Measurements from ENCODE around the gene ZEB1.

The ZEB1 gene

DNA sequence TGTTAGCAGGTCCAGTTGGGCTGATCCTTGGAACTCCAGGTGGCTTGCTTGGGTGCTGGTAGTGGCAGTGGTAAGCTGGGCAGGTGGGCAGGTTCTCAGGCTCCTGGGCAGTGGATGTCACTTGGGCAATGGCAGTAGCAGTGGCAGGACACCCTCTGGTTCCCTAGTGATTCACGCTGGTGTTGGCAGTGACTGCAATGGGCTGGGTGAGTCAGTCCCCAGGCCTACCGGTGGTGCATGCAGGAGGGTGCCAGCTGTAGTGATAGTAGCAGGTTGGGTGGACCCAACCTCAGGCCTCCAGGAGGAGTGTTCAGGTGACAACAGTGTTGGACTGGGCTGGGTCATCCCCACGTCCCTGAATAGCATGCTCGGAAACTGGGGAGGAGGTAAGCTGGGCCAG is 189.2 kb downstream of the ZEB1 start:
- WGBS (ENCODE audit: insufficient coverage) = 100% methylated on average over 3 of the region's 4 CpGs
- H3K27me3 ChIP-seq (replicated peaks in 2 of 5; ENCODE audit: control insufficient read depth in 4 of 5, insufficient read depth in 5 of 5, low read length in 4 of 5) = no peaks in the 10 kb centered on the region
- H3K9me3 ChIP-seq (ENCODE audit: control extremely low read depth in 1 of 5, control insufficient read depth in 4 of 5, insufficient read depth in 2 of 5, low read depth in 1 of 5, low read length in 4 of 5) = peaks cover 2 to 53% (median 16%) of the 10 kb centered on the region in 5 experiments
- CTCF ChIA-PET = no interaction called here
- no peak overlapping the region for H3K4me3 ChIP-seq (ENCODE audit: control insufficient read depth in 1 of 7, extremely low read depth in 1 of 7, insufficient read depth in 4 of 7, low read depth in 2 of 7, low read length in 6 of 7)
- no peak for DNase-seq
- H3K27ac ChIP-seq (ENCODE audit: insufficient read depth in 1 of 2, low read depth in 1 of 2, low read length in 2 of 2, poor library complexity in 1 of 2, severe bottlenecking in 2 of 2) = no peak overlapping the region
- peaks cover 9 to 78% (median 36%) of the 10 kb centered on the region in 4 experiments for H3K36me3 ChIP-seq (ENCODE audit: control insufficient read depth in 4 of 4, insufficient read depth in 4 of 4, low read length in 3 of 4)
- H3K4me1 ChIP-seq (ENCODE audit: control extremely low read depth in 1 of 4, control insufficient read depth in 4 of 4, insufficient read depth in 4 of 4, low read length in 3 of 4) = no peaks in the 10 kb centered on the region
- POLR2A ChIA-PET = no interaction called here

DNA sequence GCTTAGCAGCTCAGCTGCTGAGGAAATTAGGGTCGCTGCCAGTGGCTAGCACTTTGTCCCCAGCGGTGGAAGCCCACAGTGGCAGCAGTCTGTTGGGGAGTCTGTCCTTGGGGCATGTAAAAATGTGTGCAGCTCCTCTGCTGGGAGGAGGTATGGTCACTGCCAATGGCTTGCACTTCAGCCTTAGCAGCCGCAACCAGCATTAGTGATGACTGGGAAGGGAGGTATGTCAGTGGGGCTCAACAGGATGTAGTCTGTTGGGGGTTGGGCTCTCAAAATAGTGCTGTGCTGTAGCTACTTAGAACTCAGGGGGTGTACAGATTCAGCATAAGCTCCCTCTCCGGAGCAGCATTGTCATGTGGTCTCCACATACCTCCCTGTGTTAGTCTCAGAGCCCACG is 189.9 kb downstream of the ZEB1 start:
- ChIA-PET CTCF (no interaction called here), POLR2A (no interaction called here)
- no peak for DNase-seq
- Histone ChIP-seq H3K4me1 (ENCODE audit: control extremely low read depth in 1 of 4, control insufficient read depth in 4 of 4, insufficient read depth in 4 of 4, low read length in 3 of 4) (no peaks in the 10 kb centered on the region), H3K36me3 (ENCODE audit: control insufficient read depth in 4 of 4, insufficient read depth in 4 of 4, low read length in 3 of 4) (peaks cover 8 to 74% (median 38%) of the 10 kb centered on the region in 4 experiments), H3K27ac (ENCODE audit: insufficient read depth in 1 of 2, low read depth in 1 of 2, low read length in 2 of 2, poor library complexity in 1 of 2, severe bottlenecking in 2 of 2) (no peak overlapping the region), H3K27me3 (replicated peaks in 2 of 5; ENCODE audit: control insufficient read depth in 4 of 5, insufficient read depth in 5 of 5, low read length in 4 of 5) (no peaks in the 10 kb centered on the region), H3K4me3 (ENCODE audit: control insufficient read depth in 1 of 7, extremely low read depth in 1 of 7, insufficient read depth in 4 of 7, low read depth in 2 of 7, low read length in 6 of 7) (no peak overlapping the region), H3K9me3 (ENCODE audit: control extremely low read depth in 1 of 5, control insufficient read depth in 4 of 5, insufficient read depth in 2 of 5, low read depth in 1 of 5, low read length in 4 of 5) (peaks cover 2 to 48% (median 16%) of the 10 kb centered on the region in 5 experiments)
- 100% methylated on average over 4 of the region's 5 CpGs for WGBS (ENCODE audit: insufficient coverage)

DNA sequence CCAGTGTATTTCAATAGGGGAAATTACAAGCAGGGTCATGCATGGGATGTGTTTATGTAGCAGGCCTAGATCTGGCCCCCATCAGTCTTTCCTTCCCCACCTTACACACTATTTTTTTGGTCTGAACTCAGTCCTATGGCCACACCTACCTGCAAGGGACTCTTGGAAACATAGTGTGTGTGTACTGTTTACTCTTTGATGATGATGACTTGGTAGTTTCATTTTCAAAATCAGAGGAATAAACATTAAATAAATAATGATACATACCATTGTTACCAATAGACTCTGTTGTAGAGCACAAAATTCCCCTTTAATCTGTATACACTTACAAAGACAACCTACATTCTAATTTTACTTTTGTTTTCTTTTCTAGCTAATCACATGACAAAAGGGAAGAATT is 191.0 kb downstream of the ZEB1 start:
- ChIA-PET POLR2A (no interaction called here), CTCF (no interaction called here)
- no peaks in the 10 kb centered on the region for H3K4me1 ChIP-seq (ENCODE audit: control extremely low read depth in 1 of 4, control insufficient read depth in 4 of 4, insufficient read depth in 4 of 4, low read length in 3 of 4)
- H3K4me3 ChIP-seq (ENCODE audit: control insufficient read depth in 1 of 7, extremely low read depth in 1 of 7, insufficient read depth in 4 of 7, low read depth in 2 of 7, low read length in 6 of 7) = no peak overlapping the region
- peaks cover 9 to 75% (median 38%) of the 10 kb centered on the region in 4 experiments for H3K36me3 ChIP-seq (ENCODE audit: control insufficient read depth in 4 of 4, insufficient read depth in 4 of 4, low read length in 3 of 4)
- DNase-seq = no peak
- peaks cover 2 to 37% (median 14%) of the 10 kb centered on the region in 5 experiments for H3K9me3 ChIP-seq (ENCODE audit: control extremely low read depth in 1 of 5, control insufficient read depth in 4 of 5, insufficient read depth in 2 of 5, low read depth in 1 of 5, low read length in 4 of 5)
- H3K27ac ChIP-seq (ENCODE audit: insufficient read depth in 1 of 2, low read depth in 1 of 2, low read length in 2 of 2, poor library complexity in 1 of 2, severe bottlenecking in 2 of 2) = no peak overlapping the region
- H3K27me3 ChIP-seq (replicated peaks in 2 of 5; ENCODE audit: control insufficient read depth in 4 of 5, insufficient read depth in 5 of 5, low read length in 4 of 5) = no peaks in the 10 kb centered on the region

DNA sequence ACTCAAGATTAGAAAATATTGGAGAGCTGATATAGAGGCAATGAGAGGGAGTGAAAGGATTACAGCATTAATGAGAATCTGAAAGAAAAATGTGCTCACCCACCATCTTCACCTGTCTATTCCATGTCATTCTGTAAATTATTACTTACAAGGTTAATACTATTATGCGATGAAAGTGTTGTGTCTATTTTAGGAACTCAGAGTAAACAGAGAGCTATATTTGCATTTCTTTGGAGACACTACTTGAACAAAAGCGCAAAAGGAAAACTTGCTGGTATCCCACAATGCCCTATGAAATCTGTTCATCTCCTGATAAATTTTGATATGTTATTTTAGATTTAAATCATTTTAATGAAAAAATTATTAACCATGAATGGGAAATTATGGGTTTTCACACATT is 196.1 kb downstream of the ZEB1 start:
- Histone ChIP-seq H3K4me3 (ENCODE audit: control insufficient read depth in 1 of 7, extremely low read depth in 1 of 7, insufficient read depth in 4 of 7, low read depth in 2 of 7, low read length in 6 of 7) (no peak overlapping the region), H3K9me3 (ENCODE audit: control extremely low read depth in 1 of 5, control insufficient read depth in 4 of 5, insufficient read depth in 2 of 5, low read depth in 1 of 5, low read length in 4 of 5) (no peaks in the 10 kb centered on the region), H3K36me3 (ENCODE audit: control insufficient read depth in 4 of 4, insufficient read depth in 4 of 4, low read length in 3 of 4) (peaks cover 9 to 52% (median 31%) of the 10 kb centered on the region in 4 experiments), H3K27me3 (replicated peaks in 2 of 5; ENCODE audit: control insufficient read depth in 4 of 5, insufficient read depth in 5 of 5, low read length in 4 of 5) (no peaks in the 10 kb centered on the region), H3K4me1 (ENCODE audit: control extremely low read depth in 1 of 4, control insufficient read depth in 4 of 4, insufficient read depth in 4 of 4, low read length in 3 of 4) (no peaks in the 10 kb centered on the region), H3K27ac (ENCODE audit: insufficient read depth in 1 of 2, low read depth in 1 of 2, low read length in 2 of 2, poor library complexity in 1 of 2, severe bottlenecking in 2 of 2) (no peak overlapping the region)
- CTCF ChIA-PET = interaction anchor here (0.8 kb wide), 1 partner anchor 255 kb away, joined by 3 read pairs; no protein-coding TSS in a partner anchor
- no peak for DNase-seq
- no CpG with 5 or more reads among the region's 2 CpGs for WGBS (ENCODE audit: insufficient coverage)
- POLR2A ChIA-PET = no interaction called here

DNA sequence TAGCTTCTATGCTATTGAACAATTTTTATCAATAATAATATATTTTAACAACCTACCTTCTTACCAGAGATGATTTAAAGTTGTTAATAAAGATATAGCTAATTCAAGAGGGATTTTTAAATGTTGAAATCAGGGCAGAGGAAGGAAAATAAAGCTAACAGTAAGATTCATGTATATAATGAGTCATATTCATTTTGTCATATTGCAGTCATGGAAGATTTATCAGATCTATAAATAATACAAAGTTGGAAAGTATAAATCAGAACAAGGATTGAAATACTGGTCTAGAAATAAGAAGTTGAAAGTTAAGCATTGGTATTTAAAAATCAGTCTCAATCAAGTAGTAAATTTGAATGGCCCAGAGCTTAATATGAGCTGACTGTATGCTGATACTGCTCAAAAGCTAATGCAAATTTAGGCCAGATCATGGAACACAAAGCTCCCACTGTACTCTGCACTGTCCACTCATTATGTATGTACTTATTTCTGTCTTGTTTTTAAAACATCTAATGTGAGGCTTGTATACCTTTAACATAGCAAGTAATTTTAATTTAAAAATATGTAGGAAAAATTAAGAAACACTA is 196.9 kb downstream of the ZEB1 start:
- no peak overlapping the region for H3K4me3 ChIP-seq (ENCODE audit: control insufficient read depth in 1 of 7, extremely low read depth in 1 of 7, insufficient read depth in 4 of 7, low read depth in 2 of 7, low read length in 6 of 7)
- H3K36me3 ChIP-seq (ENCODE audit: control insufficient read depth in 4 of 4, insufficient read depth in 4 of 4, low read length in 3 of 4) = peaks cover 11 to 52% (median 32%) of the 10 kb centered on the region in 4 experiments
- no peak overlapping the region for H3K27ac ChIP-seq (ENCODE audit: insufficient read depth in 1 of 2, low read depth in 1 of 2, low read length in 2 of 2, poor library complexity in 1 of 2, severe bottlenecking in 2 of 2)
- H3K4me1 ChIP-seq (ENCODE audit: control extremely low read depth in 1 of 4, control insufficient read depth in 4 of 4, insufficient read depth in 4 of 4, low read length in 3 of 4) = no peaks in the 10 kb centered on the region
- H3K27me3 ChIP-seq (replicated peaks in 2 of 5; ENCODE audit: control insufficient read depth in 4 of 5, insufficient read depth in 5 of 5, low read length in 4 of 5) = no peaks in the 10 kb centered on the region
- ChIA-PET CTCF (interaction anchor here (0.9 kb wide), 1 partner anchor 10 kb away, joined by 3 read pairs; no protein-coding TSS in a partner anchor), POLR2A (no interaction called here)
- H3K9me3 ChIP-seq (ENCODE audit: control extremely low read depth in 1 of 5, control insufficient read depth in 4 of 5, insufficient read depth in 2 of 5, low read depth in 1 of 5, low read length in 4 of 5) = no peaks in the 10 kb centered on the region
- DNase-seq = no peak

DNA sequence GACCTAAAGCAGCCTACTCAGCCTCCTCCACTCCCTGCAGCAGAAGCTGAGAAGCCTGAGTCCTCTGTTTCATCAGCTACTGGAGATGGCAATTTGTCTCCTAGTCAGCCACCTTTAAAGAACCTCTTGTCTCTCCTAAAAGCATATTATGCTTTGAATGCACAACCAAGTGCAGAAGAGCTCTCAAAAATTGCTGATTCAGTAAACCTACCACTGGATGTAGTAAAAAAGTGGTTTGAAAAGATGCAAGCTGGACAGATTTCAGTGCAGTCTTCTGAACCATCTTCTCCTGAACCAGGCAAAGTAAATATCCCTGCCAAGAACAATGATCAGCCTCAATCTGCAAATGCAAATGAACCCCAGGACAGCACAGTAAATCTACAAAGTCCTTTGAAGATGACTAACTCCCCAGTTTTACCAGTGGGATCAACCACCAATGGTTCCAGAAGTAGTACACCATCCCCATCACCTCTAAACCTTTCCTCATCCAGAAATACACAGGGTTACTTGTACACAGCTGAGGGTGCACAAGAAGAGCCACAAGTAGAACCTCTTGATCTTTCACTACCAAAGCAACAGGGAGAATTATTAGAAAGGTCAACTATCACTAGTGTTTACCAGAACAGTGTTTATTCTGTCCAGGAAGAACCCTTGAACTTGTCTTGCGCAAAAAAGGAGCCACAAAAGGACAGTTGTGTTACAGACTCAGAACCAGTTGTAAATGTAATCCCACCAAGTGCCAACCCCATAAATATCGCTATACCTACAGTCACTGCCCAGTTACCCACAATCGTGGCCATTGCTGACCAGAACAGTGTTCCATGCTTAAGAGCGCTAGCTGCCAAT is 202.2 kb downstream of the ZEB1 start:
- H3K27me3 ChIP-seq (replicated peaks in 2 of 5; ENCODE audit: control insufficient read depth in 4 of 5, insufficient read depth in 5 of 5, low read length in 4 of 5) = no peaks in the 10 kb centered on the region
- no peaks in the 10 kb centered on the region for H3K9me3 ChIP-seq (ENCODE audit: control extremely low read depth in 1 of 5, control insufficient read depth in 4 of 5, insufficient read depth in 2 of 5, low read depth in 1 of 5, low read length in 4 of 5)
- H3K4me3 ChIP-seq (ENCODE audit: control insufficient read depth in 1 of 7, extremely low read depth in 1 of 7, insufficient read depth in 4 of 7, low read depth in 2 of 7, low read length in 6 of 7) = no peak overlapping the region
- ChIA-PET POLR2A (no interaction called here), CTCF (interaction anchor here (1.3 kb wide), 1 partner anchor 254 kb away, joined by 3 read pairs; no protein-coding TSS in a partner anchor)
- H3K27ac ChIP-seq (ENCODE audit: insufficient read depth in 1 of 2, low read depth in 1 of 2, low read length in 2 of 2, poor library complexity in 1 of 2, severe bottlenecking in 2 of 2) = no peak overlapping the region
- DNase-seq = no peak
- WGBS (ENCODE audit: insufficient coverage) = 100% methylated on average over 4 of the region's 4 CpGs
- H3K4me1 ChIP-seq (ENCODE audit: control extremely low read depth in 1 of 4, control insufficient read depth in 4 of 4, insufficient read depth in 4 of 4, low read length in 3 of 4) = no peaks in the 10 kb centered on the region
- H3K36me3 ChIP-seq (ENCODE audit: control insufficient read depth in 4 of 4, insufficient read depth in 4 of 4, low read length in 3 of 4) = peaks cover 24 to 53% (median 39%) of the 10 kb centered on the region in 4 experiments

DNA sequence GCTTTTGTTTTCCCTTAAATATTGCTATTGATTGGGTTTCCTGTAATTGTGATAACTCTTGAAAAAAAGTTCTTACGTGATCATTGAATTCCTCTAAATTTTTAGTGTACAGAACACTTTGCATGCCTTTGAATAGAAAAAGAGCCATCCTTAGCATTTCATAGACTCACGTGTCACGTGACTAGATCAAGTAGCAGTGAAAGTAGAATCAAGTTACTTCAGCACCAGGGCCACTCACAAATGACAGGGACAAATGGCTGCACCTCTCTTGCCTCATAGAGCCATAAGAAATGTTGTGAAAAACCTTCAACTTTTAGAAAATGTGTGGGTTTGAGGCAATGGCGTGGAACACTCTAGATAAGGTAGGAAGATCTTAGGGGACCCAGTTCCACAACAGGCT is 203.8 kb downstream of the ZEB1 start:
- DNase-seq = no peak
- Histone ChIP-seq H3K9me3 (ENCODE audit: control extremely low read depth in 1 of 5, control insufficient read depth in 4 of 5, insufficient read depth in 2 of 5, low read depth in 1 of 5, low read length in 4 of 5) (no peaks in the 10 kb centered on the region), H3K4me1 (ENCODE audit: control extremely low read depth in 1 of 4, control insufficient read depth in 4 of 4, insufficient read depth in 4 of 4, low read length in 3 of 4) (no peaks in the 10 kb centered on the region), H3K27ac (ENCODE audit: insufficient read depth in 1 of 2, low read depth in 1 of 2, low read length in 2 of 2, poor library complexity in 1 of 2, severe bottlenecking in 2 of 2) (no peak overlapping the region), H3K4me3 (ENCODE audit: control insufficient read depth in 1 of 7, extremely low read depth in 1 of 7, insufficient read depth in 4 of 7, low read depth in 2 of 7, low read length in 6 of 7) (no peak overlapping the region), H3K36me3 (ENCODE audit: control insufficient read depth in 4 of 4, insufficient read depth in 4 of 4, low read length in 3 of 4) (peaks cover 24 to 59% (median 42%) of the 10 kb centered on the region in 4 experiments), H3K27me3 (replicated peaks in 2 of 5; ENCODE audit: control insufficient read depth in 4 of 5, insufficient read depth in 5 of 5, low read length in 4 of 5) (no peaks in the 10 kb centered on the region)
- ChIA-PET POLR2A (no interaction called here), CTCF (no interaction called here)
- WGBS (ENCODE audit: insufficient coverage) = 100% methylated on average over 4 of the region's 4 CpGs
